K562 (cell line): ENCODE measurements around the gene ZNRD2. TPM values are rescaled to one million over a fixed set of nuclear protein-coding genes. Genes with fewer than 3 reads are reported as not detected.

Source experiments
- ATF7 ChIP-seq: fragments of 450-650 bp; IDR thresholded peaks from 2 replicates; pipeline ENCODE4 v1.7.1; 2014; ENCODE audit warnings: mild to moderate bottlenecking, moderate library complexity
- CBFA2T3 ChIP-seq: fragments of 450-650 bp; IDR thresholded peaks from 2 replicates; pipeline ENCODE4 v1.6.1; 2017
- CREBBP ChIP-seq: IDR thresholded peaks from one replicate; pipeline ENCODE4 v1.6.1; 2012; ENCODE audit warnings: low read depth, mild to moderate bottlenecking, control low read depth, inconsistent platforms, low read length
- CXXC5 ChIP-seq: fragments of 250-450 bp; sonication (Bioruptor Pico); IDR thresholded peaks from 2 replicates; pipeline ENCODE4 v1.8.0; 2022; ENCODE audit warnings: inconsistent platforms, mild to moderate bottlenecking, moderate library complexity
- GABPB1 ChIP-seq: sonication (generic); formaldehyde crosslinking; IDR thresholded peaks from 2 replicates; pipeline ENCODE4 v1.8.0; 2022; ENCODE audit warnings: mild to moderate bottlenecking, missing genetic modification reagents
- GATAD2A ChIP-seq: fragments of 450-650 bp; IDR thresholded peaks from 2 replicates; pipeline ENCODE4 v1.6.1; 2017
- HDAC1 ChIP-seq, 2 experiments: fragments of 450-650 bp; IDR thresholded peaks; 2 replicates each; pipeline ENCODE4 v1.6.1; 2016 to 2017; ENCODE audit warnings: inconsistent platforms in 1 of 2, mild to moderate bottlenecking in 1 of 2, moderate library complexity in 1 of 2
- KAT7 ChIP-seq: sonication (generic); formaldehyde crosslinking; IDR thresholded peaks from 2 replicates; pipeline ENCODE4 v1.8.0; 2022; ENCODE audit warnings: missing genetic modification reagents, mild to moderate bottlenecking, borderline replicate concordance
- KDM4B ChIP-seq, 2 experiments: fragments of 450-650 bp in 1 of 2; sonication (generic) in 1 of 2; IDR thresholded peaks; 2 replicates each; pipeline ENCODE4 v1.6.1; 2016 to 2017; ENCODE audit warnings: borderline replicate concordance in 2 of 2, antibody characterized with exemption in 1 of 2, low read depth in 1 of 2, mild to moderate bottlenecking in 1 of 2
- RBM22 ChIP-seq: fragments of 200-400 bp; formaldehyde crosslinking; IDR thresholded peaks from 2 replicates; pipeline ENCODE4 v1.6.1; 2018; ENCODE audit warnings: low read length, low read depth; ENCODE audit not compliant: poor library complexity, severe bottlenecking
- SAFB ChIP-seq: fragments of 200-400 bp; formaldehyde crosslinking; IDR thresholded peaks from 2 replicates; pipeline ENCODE4 v1.6.1; 2017; ENCODE audit warnings: low read depth, low read length, borderline replicate concordance
- SIX5 ChIP-seq, 2 experiments: IDR thresholded peaks; 2 replicates each; pipeline ENCODE4 v1.6.1; 2011; ENCODE audit warnings: low read length in 2 of 2, borderline replicate concordance in 1 of 2, low read depth in 1 of 2, mild to moderate bottlenecking in 1 of 2, moderate library complexity in 1 of 2; ENCODE audit not compliant: insufficient read depth in 1 of 2
- SOX6 ChIP-seq: fragments of 450-650 bp; IDR thresholded peaks from 2 replicates; pipeline ENCODE4 v1.6.1; 2014; ENCODE audit warnings: mild to moderate bottlenecking
- TBP ChIP-seq: optimal IDR thresholded peaks from 2 replicates; pipeline ENCODE3; 2011; ENCODE audit warnings: low read depth, low read length, improper control_type of control experiment
- TGIF2 ChIP-seq: sonication (generic); formaldehyde crosslinking; IDR thresholded peaks from 2 replicates; pipeline ENCODE4 v1.8.1; 2022; ENCODE audit warnings: mild to moderate bottlenecking, missing genetic modification reagents, moderate library complexity
- ZBTB1 ChIP-seq: sonication (generic); formaldehyde crosslinking; IDR thresholded peaks from 2 replicates; pipeline ENCODE4 v1.8.1; 2023; ENCODE audit warnings: missing genetic modification reagents, low read depth, mild to moderate bottlenecking, borderline replicate concordance
- ZKSCAN1 ChIP-seq: fragments of 150-350 bp; IDR thresholded peaks from 2 replicates; pipeline ENCODE4 v1.6.1; 2016; ENCODE audit warnings: low read depth, low read length
- ZNF140 ChIP-seq: fragments of 250-450 bp; sonication (Bioruptor Pico); IDR thresholded peaks from 2 replicates; pipeline ENCODE4 v1.8.0; 2021; ENCODE audit warnings: moderate library complexity, mild to moderate bottlenecking, inconsistent platforms
- ZNF830 ChIP-seq: fragments of 250-450 bp; sonication (Bioruptor Pico); IDR thresholded peaks from 2 replicates; pipeline ENCODE4 v1.5.0; 2021; ENCODE audit warnings: mild to moderate bottlenecking
- polyA plus RNA-seq, 8 experiments: library from polyadenylated mRNA; depleted of rRNA in 4 of 8; stranded (reverse) in 5 of 8; unstranded in 3 of 8; fragments of >200 nt; fragmentation: Nextera tagmentation in 2 of 8; fragmentation: Illumina TruSeq in 1 of 8; extraction: Ambion mirVana in 2 of 8; extraction: Trizol in 1 of 8; gene quantifications; 2 replicates each; pipeline versions ENCODE4 v1.2.1 to v1.2.3, GENCODE V29; 2011 to 2014; ENCODE audit warnings: inconsistent platforms in 1 of 8, missing spikeins in 1 of 8
- total RNA-seq, 7 experiments: library from RNA; depleted of rRNA in 6 of 7; stranded (reverse); fragments of >200 nt in 6 of 7; fragmentation: Illumina TruSeq in 2 of 7; extraction: Trizol in 2 of 7; gene quantifications; 2 replicates each; pipeline versions ENCODE4 v1.2.1 to v1.2.3, GENCODE V29; 2011 to 2021; ENCODE audit warnings: low replicate concordance in 1 of 7
- TF ChIP-seq, protein P1 (sequence below): fragments of 450-650 bp; IDR thresholded peaks from 2 replicates; pipeline ENCODE4 v1.6.1; 2017; ENCODE audit warnings: antibody characterized with exemption, mild to moderate bottlenecking
- TF ChIP-seq, protein P2 (sequence below): sonication (generic); formaldehyde crosslinking; IDR thresholded peaks from 2 replicates; pipeline ENCODE4 v1.8.0; 2022; ENCODE audit warnings: mild to moderate bottlenecking, low read depth, missing genetic modification reagents
- TF ChIP-seq, protein P3 (sequence below): fragments of 450-650 bp; IDR thresholded peaks from 2 replicates; pipeline ENCODE4 v1.6.1; 2016

The ZNRD2 gene
- total and polyA plus RNA-seq, 9 of the 15 experiments (the other 6 are each of a cell fraction or from before 2014, with no cell fraction given), result 13.4 to 129 (median 60.4) TPM

DNA sequence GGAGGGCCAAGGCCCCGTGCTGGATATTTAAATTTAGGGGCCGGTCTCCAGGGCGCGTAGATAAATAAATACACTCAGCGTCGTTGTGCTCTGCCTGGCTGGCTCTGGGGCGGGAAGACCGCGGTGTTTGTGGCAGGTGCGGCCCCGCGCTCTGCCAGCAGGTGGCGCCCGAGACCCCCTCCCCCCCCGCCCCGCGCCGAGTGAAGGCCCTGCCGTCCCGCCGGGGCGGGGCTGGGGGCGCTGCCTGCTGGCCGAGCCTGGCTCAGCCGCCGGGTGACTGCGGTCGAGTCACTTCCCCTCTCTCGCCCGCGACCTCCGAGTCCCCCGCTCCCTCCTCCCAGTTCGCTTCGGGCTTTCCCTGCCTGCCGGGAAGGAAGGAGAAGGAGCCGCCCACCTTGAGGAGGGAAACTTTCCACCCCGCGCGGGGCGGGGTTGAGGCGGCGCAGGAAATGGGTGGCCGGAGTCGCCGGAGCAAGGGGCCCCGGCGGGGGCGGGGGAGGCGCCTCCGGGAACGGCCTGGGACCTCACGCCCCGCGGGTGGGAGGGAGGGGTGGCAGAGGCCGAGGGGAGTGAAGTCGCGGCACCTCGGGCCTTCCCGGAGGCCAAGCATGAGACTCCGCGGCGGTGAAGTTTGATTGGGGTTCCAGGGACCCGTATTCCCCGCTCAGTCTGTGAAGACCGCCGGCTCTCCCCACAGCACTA is 4.0 kb downstream of the ZNRD2 start (continued):
- peak; percentile 76; the same call in 1 of the 2 replicates for TF ChIP-seq ZBTB1 (CRISPR knock-in tag)
- TF ChIP-seq ZKSCAN1, result peak; percentile 28; the same call in 1 of the 2 replicates
- 0 out of 2 replicates have a peak, but pooled peaks have one; percentile 46 for TF ChIP-seq GATAD2A
- TF ChIP-seq CREBBP, result no peak
- TF ChIP-seq ATF7, result peak; percentile 66
- TF ChIP-seq ZNF140 (CRISPR knock-in tag), result no peak
- peak; percentile 33; the same call in 1 of the 2 replicates for TF ChIP-seq TGIF2 (CRISPR knock-in tag)
- TF ChIP-seq, protein P1, sequence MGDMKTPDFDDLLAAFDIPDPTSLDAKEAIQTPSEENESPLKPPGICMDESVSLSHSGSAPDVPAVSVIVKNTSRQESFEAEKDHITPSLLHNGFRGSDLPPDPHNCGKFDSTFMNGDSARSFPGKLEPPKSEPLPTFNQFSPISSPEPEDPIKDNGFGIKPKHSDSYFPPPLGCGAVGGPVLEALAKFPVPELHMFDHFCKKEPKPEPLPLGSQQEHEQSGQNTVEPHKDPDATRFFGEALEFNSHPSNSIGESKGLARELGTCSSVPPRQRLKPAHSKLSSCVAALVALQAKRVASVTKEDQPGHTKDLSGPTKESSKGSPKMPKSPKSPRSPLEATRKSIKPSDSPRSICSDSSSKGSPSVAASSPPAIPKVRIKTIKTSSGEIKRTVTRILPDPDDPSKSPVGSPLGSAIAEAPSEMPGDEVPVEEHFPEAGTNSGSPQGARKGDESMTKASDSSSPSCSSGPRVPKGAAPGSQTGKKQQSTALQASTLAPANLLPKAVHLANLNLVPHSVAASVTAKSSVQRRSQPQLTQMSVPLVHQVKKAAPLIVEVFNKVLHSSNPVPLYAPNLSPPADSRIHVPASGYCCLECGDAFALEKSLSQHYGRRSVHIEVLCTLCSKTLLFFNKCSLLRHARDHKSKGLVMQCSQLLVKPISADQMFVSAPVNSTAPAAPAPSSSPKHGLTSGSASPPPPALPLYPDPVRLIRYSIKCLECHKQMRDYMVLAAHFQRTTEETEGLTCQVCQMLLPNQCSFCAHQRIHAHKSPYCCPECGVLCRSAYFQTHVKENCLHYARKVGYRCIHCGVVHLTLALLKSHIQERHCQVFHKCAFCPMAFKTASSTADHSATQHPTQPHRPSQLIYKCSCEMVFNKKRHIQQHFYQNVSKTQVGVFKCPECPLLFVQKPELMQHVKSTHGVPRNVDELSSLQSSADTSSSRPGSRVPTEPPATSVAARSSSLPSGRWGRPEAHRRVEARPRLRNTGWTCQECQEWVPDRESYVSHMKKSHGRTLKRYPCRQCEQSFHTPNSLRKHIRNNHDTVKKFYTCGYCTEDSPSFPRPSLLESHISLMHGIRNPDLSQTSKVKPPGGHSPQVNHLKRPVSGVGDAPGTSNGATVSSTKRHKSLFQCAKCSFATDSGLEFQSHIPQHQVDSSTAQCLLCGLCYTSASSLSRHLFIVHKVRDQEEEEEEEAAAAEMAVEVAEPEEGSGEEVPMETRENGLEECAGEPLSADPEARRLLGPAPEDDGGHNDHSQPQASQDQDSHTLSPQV, result 0 out of 2 replicates have a peak, but pooled peaks have one; percentile 29
- 0 out of 2 replicates have a peak, but pooled peaks have one; percentile 29 for TF ChIP-seq SAFB
- peak in 1 of 2 experiments; percentile 64; a peak in 2 of 4 replicates for TF ChIP-seq HDAC1 (IDR thresholded peaks at IDR 0.05)
- TF ChIP-seq ZNF830, result no peak
- TF ChIP-seq KAT7 (CRISPR knock-in tag), result peak; percentile 48
- no peak for TF ChIP-seq SIX5 (IDR thresholded peaks at IDR 0.05; ENCODE audit: borderline replicate concordance in 1 of 2, insufficient read depth in 1 of 2, low read depth in 1 of 2, low read length in 2 of 2)
- TF ChIP-seq TBP, result peak; percentile 17
- peak; percentile 89 for TF ChIP-seq CXXC5
- peak; percentile 81 for TF ChIP-seq GABPB1 (CRISPR knock-in tag)
- TF ChIP-seq, protein P2, sequence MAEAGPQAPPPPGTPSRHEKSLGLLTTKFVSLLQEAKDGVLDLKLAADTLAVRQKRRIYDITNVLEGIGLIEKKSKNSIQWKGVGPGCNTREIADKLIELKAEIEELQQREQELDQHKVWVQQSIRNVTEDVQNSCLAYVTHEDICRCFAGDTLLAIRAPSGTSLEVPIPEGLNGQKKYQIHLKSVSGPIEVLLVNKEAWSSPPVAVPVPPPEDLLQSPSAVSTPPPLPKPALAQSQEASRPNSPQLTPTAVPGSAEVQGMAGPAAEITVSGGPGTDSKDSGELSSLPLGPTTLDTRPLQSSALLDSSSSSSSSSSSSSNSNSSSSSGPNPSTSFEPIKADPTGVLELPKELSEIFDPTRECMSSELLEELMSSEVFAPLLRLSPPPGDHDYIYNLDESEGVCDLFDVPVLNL, result no peak
- TF ChIP-seq, protein P3, sequence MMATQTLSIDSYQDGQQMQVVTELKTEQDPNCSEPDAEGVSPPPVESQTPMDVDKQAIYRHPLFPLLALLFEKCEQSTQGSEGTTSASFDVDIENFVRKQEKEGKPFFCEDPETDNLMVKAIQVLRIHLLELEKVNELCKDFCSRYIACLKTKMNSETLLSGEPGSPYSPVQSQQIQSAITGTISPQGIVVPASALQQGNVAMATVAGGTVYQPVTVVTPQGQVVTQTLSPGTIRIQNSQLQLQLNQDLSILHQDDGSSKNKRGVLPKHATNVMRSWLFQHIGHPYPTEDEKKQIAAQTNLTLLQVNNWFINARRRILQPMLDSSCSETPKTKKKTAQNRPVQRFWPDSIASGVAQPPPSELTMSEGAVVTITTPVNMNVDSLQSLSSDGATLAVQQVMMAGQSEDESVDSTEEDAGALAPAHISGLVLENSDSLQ, result no peak
- peak; percentile 67 for TF ChIP-seq RBM22
- peak; percentile 5; the same call in 1 of the 2 replicates for TF ChIP-seq CBFA2T3
- TF ChIP-seq KDM4B (IDR thresholded peaks at IDR 0.05; ENCODE audit: borderline replicate concordance in 2 of 2, low read depth in 1 of 2), result peak in 1 of 2 experiments; percentile 55; a peak in 1 of 4 replicates
- TF ChIP-seq SOX6, result peak; percentile 50; the same call in 1 of the 2 replicates
